Measurements from ENCODE around the gene CCDC136. TPM values are rescaled to one million over a fixed set of nuclear protein-coding genes. Genes with fewer than 3 reads are reported as not detected.

The CCDC136 gene
- polyA plus RNA-seq, 1 donor, result 11.3 TPM

DNA sequence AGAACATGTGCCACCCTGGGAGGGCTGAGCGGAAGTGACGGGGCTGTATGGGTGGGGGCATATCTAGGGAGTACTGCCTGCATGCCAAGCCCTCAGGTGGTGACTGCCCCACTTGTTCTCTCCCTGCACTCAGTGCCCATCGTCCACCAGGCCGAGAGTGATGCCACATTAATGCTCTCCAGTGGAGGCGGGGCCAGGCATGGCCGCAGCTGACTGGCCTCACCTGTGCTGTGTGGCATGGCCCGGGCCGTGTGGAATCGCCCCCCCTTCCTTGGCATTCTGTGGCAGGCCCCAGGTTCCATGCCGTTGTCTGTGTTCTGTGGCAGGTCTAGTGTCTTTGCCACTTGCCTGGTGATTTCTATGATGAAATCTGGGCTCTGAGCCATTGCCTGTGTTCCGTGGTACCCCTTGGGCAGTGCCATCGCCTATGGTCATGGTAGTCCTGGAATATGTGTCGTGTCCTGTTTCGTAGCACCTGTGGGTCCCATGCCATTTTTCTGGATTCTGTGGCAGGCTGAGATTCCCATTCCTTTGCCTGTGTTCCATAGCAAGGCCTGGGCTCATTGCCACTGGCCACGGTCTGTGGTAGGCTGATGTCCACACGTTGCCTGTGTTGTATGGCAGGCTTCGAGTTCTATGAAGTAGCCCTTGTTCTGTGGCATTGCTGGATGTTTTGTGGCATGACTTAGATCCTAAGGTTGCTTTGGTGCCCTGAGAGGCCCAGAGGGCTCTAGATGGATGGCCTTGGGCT, 47.4 kb downstream of the CCDC136 start:
- no peaks in the 10 kb centered on the region for H3K4me1 ChIP-seq (ENCODE audit: control insufficient read depth, insufficient read depth, low read length)
- H3K27ac ChIP-seq (ENCODE audit: low read length), result no peak overlapping the region
- no peak for DNase-seq
- WGBS (ENCODE audit: insufficient coverage, low lambda C conversion rate), result no CpG with 5 or more reads among the region's 17 CpGs
- H3K9me3 ChIP-seq (ENCODE audit: control insufficient read depth, low read depth, low read length), result no peaks in the 10 kb centered on the region
- no peak overlapping the region for H3K4me3 ChIP-seq (ENCODE audit: low read length)
- peaks cover 77% of the 10 kb centered on the region for H3K36me3 ChIP-seq (ENCODE audit: control insufficient read depth, insufficient read depth, low read length)
- H3K27me3 ChIP-seq (ENCODE audit: control insufficient read depth, insufficient read depth, low read length), result no peaks in the 10 kb centered on the region

DNA sequence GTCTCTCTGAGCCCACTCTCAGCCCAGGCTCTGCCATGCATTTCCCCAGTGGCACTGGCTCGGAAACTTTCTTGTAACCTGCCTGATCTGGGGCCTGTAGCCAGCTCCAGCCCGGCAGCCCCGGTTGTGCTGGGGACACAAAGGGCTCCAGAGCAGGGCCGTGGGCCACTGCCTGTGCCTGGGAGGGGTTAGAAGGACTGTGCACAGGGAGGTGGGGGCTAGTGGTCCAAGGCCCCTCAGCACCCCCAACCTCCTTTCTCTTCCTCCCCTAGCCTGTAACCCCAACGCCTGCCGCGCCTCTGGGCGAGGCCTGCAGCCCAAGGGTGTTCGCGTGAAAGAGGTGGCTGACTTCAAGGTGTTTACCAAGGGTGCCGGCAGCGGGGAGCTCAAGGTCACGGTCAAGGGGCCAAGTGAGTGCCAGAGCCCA, 48.0 kb downstream of the CCDC136 start:
- H3K4me3 ChIP-seq (ENCODE audit: low read length), result no peak overlapping the region
- no peaks in the 10 kb centered on the region for H3K9me3 ChIP-seq (ENCODE audit: control insufficient read depth, low read depth, low read length)
- WGBS (ENCODE audit: insufficient coverage, low lambda C conversion rate), result no CpG with 5 or more reads among the region's 13 CpGs
- peaks cover 83% of the 10 kb centered on the region for H3K36me3 ChIP-seq (ENCODE audit: control insufficient read depth, insufficient read depth, low read length)
- H3K4me1 ChIP-seq (ENCODE audit: control insufficient read depth, insufficient read depth, low read length), result no peaks in the 10 kb centered on the region
- DNase-seq, result no peak
- H3K27me3 ChIP-seq (ENCODE audit: control insufficient read depth, insufficient read depth, low read length), result no peaks in the 10 kb centered on the region
- no peak overlapping the region for H3K27ac ChIP-seq (ENCODE audit: low read length)

DNA sequence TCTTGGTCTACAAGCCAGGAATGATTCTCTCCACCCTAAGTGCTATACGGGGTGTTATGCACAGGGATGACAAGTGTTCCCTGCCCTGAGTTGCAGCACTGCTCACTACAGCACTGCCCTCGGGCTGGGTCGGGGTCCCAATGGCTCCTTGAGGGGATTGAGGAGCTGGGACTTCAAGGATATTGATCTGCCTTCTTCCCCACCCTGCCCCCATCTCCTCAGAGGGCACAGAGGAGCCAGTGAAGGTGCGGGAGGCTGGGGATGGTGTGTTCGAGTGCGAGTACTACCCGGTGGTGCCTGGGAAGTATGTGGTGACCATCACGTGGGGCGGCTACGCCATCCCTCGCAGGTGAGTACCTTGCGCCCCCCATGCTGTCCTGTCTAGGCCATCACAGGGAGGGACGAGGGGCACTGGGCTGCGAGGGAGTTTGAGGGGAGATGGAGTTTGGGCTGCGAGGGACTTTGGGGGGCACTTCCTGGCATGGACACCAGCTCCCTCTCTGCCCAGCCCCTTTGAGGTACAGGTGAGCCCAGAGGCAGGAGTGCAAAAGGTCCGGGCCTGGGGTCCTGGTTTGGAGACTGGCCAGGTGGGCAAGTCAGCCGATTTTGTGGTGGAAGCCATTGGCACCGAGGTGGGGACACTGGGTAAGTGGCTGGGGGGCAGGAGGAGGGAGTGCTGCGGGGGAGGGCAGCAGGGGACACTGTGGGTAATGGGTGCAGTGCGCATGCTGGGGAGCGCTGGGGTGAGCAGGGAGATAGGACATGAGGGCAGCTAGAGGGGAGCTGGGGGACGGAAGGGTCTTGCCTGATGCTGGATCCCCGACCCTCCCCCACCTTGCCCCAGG, 48.8 kb downstream of the CCDC136 start:
- H3K4me1 ChIP-seq (ENCODE audit: control insufficient read depth, insufficient read depth, low read length), result no peaks in the 10 kb centered on the region
- DNase-seq, result no peak
- no peak overlapping the region for H3K27ac ChIP-seq (ENCODE audit: low read length)
- peaks cover 86% of the 10 kb centered on the region for H3K36me3 ChIP-seq (ENCODE audit: control insufficient read depth, insufficient read depth, low read length)
- no peak overlapping the region for H3K4me3 ChIP-seq (ENCODE audit: low read length)
- no CpG with 5 or more reads among the region's 23 CpGs for WGBS (ENCODE audit: insufficient coverage, low lambda C conversion rate)
- H3K27me3 ChIP-seq (ENCODE audit: control insufficient read depth, insufficient read depth, low read length), result no peaks in the 10 kb centered on the region
- H3K9me3 ChIP-seq (ENCODE audit: control insufficient read depth, low read depth, low read length), result no peaks in the 10 kb centered on the region

DNA sequence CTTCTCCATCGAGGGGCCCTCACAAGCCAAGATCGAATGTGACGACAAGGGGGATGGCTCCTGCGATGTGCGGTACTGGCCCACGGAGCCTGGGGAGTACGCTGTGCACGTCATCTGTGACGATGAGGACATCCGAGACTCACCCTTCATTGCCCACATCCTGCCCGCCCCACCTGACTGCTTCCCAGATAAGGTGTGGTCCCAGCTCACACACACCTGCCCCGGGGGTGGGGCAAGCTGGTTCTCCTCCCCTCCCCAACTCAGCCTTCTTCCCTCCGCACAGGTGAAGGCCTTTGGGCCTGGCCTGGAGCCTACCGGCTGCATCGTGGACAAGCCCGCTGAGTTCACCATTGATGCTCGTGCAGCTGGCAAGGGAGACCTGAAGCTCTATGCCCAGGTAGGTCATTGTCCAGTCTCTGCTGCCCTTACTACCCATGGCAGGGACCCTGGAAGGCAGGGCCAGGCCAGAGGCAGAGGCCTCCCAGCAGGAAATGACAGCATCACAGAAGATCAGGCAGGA, 49.5 kb downstream of the CCDC136 start:
- Histone ChIP-seq H3K36me3 (ENCODE audit: control insufficient read depth, insufficient read depth, low read length) (peaks cover 83% of the 10 kb centered on the region), H3K4me1 (ENCODE audit: control insufficient read depth, insufficient read depth, low read length) (no peaks in the 10 kb centered on the region), H3K9me3 (ENCODE audit: control insufficient read depth, low read depth, low read length) (no peaks in the 10 kb centered on the region), H3K27ac (ENCODE audit: low read length) (no peak overlapping the region), H3K27me3 (ENCODE audit: control insufficient read depth, insufficient read depth, low read length) (no peaks in the 10 kb centered on the region), H3K4me3 (ENCODE audit: low read length) (no peak overlapping the region)
- no peak for DNase-seq
- WGBS (ENCODE audit: insufficient coverage, low lambda C conversion rate), result 100% methylated on average over 2 of the region's 17 CpGs

DNA sequence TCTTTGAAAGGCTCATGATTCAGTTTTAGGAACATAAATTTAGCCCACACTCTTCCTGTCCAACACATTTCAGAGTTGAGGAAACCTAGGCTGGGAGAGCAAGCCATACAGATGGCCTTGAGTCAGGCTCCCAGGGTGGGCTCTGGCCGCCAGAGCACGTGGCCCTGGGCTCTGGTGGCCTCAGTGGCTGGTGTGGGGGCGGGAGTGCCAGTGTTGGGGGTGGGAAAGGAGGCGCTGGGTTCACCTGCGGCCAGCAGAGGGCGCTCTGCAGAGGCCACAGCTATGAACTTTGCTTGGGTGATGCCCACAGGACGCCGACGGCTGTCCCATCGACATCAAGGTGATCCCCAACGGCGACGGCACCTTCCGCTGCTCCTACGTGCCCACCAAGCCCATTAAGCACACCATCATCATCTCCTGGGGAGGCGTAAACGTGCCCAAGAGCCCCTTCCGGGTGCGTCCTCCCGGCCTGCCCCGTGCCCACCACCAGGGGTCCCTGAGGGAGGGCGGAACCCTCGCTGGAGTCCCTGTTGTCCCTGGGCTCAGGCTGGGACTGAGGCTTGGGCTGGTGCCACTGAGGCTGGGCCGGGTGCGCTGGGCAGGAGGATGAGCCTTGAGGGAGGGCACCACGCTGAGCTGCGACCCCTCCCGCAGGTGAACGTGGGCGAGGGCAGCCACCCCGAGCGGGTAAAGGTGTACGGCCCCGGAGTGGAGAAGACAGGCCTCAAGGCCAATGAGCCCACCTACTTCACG, 50.3 kb downstream of the CCDC136 start:
- DNase-seq, result peak in 1 of 2 donors; percentile 32
- WGBS (ENCODE audit: insufficient coverage, low lambda C conversion rate), result no CpG with 5 or more reads among the region's 35 CpGs
- Histone ChIP-seq H3K27me3 (ENCODE audit: control insufficient read depth, insufficient read depth, low read length) (no peaks in the 10 kb centered on the region), H3K36me3 (ENCODE audit: control insufficient read depth, insufficient read depth, low read length) (peaks cover 79% of the 10 kb centered on the region), H3K27ac (ENCODE audit: low read length) (no peak overlapping the region), H3K4me1 (ENCODE audit: control insufficient read depth, insufficient read depth, low read length) (no peaks in the 10 kb centered on the region), H3K9me3 (ENCODE audit: control insufficient read depth, low read depth, low read length) (no peaks in the 10 kb centered on the region), H3K4me3 (ENCODE audit: low read length) (no peak overlapping the region)

DNA sequence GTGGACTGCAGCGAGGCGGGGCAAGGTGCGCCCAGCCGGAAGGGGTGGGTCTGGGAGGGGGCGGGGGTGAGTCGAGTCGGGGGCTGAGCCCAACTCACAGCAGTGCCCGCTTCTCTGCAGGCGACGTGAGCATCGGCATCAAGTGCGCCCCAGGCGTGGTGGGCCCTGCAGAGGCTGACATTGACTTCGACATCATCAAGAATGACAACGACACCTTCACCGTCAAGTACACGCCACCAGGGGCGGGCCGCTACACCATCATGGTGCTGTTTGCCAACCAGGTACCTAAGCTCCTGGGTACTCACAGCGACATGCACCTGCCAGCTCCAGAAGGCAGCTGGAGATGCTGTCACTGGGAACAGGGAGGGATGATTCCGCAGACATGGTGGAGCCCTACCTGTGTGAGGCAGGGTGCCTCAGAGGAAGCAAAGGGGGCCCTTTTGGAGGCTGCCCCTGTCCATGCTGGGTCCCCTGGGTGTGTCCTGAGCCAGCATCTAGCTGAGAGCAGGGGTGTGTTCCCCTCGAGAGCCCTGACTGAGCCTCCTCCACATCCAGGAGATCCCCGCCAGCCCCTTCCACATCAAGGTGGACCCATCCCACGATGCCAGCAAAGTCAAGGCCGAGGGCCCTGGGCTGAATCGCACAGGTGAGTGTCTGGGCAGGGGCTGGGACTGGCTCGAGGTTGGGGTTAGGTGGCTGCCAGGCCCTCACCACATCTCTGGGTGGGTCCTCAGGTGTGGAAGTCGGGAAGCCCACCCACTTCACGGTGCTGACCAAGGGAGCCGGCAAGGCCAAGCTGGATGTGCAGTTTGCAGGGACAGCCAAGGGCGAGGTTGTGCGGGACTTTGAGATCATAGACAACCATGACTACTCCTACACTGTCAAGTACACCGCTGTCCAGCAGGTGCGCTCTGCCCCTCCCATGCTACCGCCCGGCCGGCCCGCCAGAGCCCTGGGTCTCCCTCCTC, 51.2 kb downstream of the CCDC136 start:
- H3K9me3 ChIP-seq (ENCODE audit: control insufficient read depth, low read depth, low read length), result no peaks in the 10 kb centered on the region
- H3K27me3 ChIP-seq (ENCODE audit: control insufficient read depth, insufficient read depth, low read length), result no peaks in the 10 kb centered on the region
- no CpG with 5 or more reads among the region's 38 CpGs for WGBS (ENCODE audit: insufficient coverage, low lambda C conversion rate)
- no peak overlapping the region for H3K4me3 ChIP-seq (ENCODE audit: low read length)
- peaks cover 76% of the 10 kb centered on the region for H3K36me3 ChIP-seq (ENCODE audit: control insufficient read depth, insufficient read depth, low read length)
- no peak for DNase-seq
- no peak overlapping the region for H3K27ac ChIP-seq (ENCODE audit: low read length)
- H3K4me1 ChIP-seq (ENCODE audit: control insufficient read depth, insufficient read depth, low read length), result no peaks in the 10 kb centered on the region

DNA sequence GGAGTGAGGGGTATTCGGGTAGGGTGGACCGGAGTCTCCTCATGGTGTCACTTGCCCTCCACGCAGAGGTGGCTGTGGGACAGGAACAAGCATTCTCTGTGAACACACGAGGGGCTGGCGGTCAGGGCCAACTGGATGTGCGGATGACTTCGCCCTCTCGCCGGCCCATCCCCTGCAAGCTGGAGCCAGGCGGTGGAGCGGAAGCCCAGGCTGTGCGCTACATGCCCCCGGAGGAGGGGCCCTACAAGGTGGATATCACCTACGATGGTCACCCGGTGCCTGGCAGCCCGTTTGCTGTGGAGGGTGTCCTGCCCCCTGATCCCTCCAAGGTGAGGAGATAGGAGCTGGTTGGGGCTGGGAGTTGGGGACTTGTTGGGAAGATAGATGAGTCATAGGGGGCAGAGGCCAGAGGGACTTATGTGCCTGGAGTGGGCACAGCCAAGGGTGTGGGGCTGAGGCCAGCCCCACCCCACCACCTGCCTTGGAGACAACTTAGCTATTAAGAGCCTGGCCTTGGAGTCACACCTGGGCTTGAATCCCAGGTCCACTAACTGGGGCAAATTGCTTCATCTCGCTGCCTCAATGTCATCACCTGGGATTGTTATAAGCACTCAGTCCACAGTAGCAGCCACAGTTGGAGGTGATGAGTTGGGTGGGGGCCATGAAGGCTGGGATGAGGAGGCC, 52.3 kb downstream of the CCDC136 start:
- no CpG with 5 or more reads among the region's 17 CpGs for WGBS (ENCODE audit: insufficient coverage, low lambda C conversion rate)

DNA sequence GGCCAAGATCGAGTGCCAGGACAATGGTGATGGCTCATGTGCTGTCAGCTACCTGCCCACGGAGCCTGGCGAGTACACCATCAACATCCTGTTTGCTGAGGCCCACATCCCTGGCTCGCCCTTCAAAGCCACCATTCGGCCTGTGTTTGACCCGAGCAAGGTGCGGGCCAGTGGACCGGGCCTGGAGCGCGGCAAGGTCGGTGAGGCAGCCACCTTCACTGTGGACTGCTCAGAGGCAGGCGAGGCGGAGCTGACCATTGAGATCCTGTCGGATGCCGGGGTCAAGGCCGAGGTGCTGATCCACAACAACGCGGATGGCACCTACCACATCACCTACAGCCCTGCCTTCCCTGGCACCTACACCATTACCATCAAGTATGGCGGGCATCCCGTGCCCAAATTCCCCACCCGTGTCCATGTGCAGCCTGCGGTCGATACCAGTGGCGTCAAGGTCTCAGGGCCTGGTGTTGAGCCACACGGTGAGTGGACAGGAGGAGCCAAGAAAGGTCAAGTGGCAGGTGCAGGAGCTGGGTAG, 53.1 kb downstream of the CCDC136 start:
- H3K27ac ChIP-seq (ENCODE audit: low read length), result no peak overlapping the region
- peaks cover 72% of the 10 kb centered on the region for H3K36me3 ChIP-seq (ENCODE audit: control insufficient read depth, insufficient read depth, low read length)
- no CpG with 5 or more reads among the region's 25 CpGs for WGBS (ENCODE audit: insufficient coverage, low lambda C conversion rate)

More for the DNA sequence above, 52.3 kb downstream of the CCDC136 start:
- no peaks in the 10 kb centered on the region for H3K27me3 ChIP-seq (ENCODE audit: control insufficient read depth, insufficient read depth, low read length)
- no peaks in the 10 kb centered on the region for H3K4me1 ChIP-seq (ENCODE audit: control insufficient read depth, insufficient read depth, low read length)
- H3K4me3 ChIP-seq (ENCODE audit: low read length), result no peak overlapping the region
- peaks cover 72% of the 10 kb centered on the region for H3K36me3 ChIP-seq (ENCODE audit: control insufficient read depth, insufficient read depth, low read length)
- DNase-seq, result peak in 1 of 2 donors; percentile 29
- H3K9me3 ChIP-seq (ENCODE audit: control insufficient read depth, low read depth, low read length), result no peaks in the 10 kb centered on the region
- H3K27ac ChIP-seq (ENCODE audit: low read length), result no peak overlapping the region

DNA sequence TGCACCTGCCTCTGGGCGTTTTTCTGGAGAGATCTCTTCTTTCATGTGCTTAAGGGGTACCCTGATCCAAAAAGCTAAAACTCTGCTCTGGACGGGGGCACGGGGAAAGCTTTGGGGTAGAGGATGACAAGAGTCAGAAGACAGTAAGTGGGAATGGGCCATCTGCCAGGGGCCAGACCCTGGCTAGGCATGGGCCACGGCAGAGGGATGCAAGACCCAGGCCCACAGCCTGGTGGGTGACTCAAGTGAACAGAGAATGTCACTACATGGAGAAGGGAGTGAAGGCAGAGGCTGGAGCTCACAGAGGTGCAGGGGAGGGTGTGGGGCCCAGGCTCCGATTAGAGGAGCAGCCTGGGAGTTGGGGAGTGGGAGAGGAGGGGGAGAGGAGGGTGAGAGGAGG, 53.7 kb downstream of the CCDC136 start:
- DNase-seq, result no peak
- H3K27me3 ChIP-seq (ENCODE audit: control insufficient read depth, insufficient read depth, low read length), result no peaks in the 10 kb centered on the region
- WGBS (ENCODE audit: insufficient coverage, low lambda C conversion rate), result no CpG with 5 or more reads among the region's 5 CpGs
- no peak overlapping the region for H3K4me3 ChIP-seq (ENCODE audit: low read length)
- peaks cover 73% of the 10 kb centered on the region for H3K36me3 ChIP-seq (ENCODE audit: control insufficient read depth, insufficient read depth, low read length)
- H3K27ac ChIP-seq (ENCODE audit: low read length), result no peak overlapping the region
- peaks cover 7% of the 10 kb centered on the region for H3K4me1 ChIP-seq (ENCODE audit: control insufficient read depth, insufficient read depth, low read length)
- H3K9me3 ChIP-seq (ENCODE audit: control insufficient read depth, low read depth, low read length), result no peaks in the 10 kb centered on the region

More for the DNA sequence above, 53.1 kb downstream of the CCDC136 start:
- DNase-seq, result no peak
- Histone ChIP-seq H3K4me1 (ENCODE audit: control insufficient read depth, insufficient read depth, low read length) (peaks cover 2% of the 10 kb centered on the region), H3K4me3 (ENCODE audit: low read length) (no peak overlapping the region), H3K9me3 (ENCODE audit: control insufficient read depth, low read depth, low read length) (no peaks in the 10 kb centered on the region), H3K27me3 (ENCODE audit: control insufficient read depth, insufficient read depth, low read length) (no peaks in the 10 kb centered on the region)

Measured in large intestine (tissue), 3 donors.